22Rv1 (cell line): Measurements from ENCODE around the gene WDR5.

Source experiments
- ZFX ChIP-seq: fragments of 450-650 bp; IDR thresholded peaks from 2 replicates; pipeline ENCODE4 v1.6.1; 2017; ENCODE audit warnings: antibody characterized with exemption, borderline replicate concordance
- TF ChIP-seq, protein P1 (sequence below): fragments of 450-650 bp; IDR thresholded peaks from 2 replicates; pipeline ENCODE4 v1.5.1; 2017; ENCODE audit warnings: mild to moderate bottlenecking

DNA sequence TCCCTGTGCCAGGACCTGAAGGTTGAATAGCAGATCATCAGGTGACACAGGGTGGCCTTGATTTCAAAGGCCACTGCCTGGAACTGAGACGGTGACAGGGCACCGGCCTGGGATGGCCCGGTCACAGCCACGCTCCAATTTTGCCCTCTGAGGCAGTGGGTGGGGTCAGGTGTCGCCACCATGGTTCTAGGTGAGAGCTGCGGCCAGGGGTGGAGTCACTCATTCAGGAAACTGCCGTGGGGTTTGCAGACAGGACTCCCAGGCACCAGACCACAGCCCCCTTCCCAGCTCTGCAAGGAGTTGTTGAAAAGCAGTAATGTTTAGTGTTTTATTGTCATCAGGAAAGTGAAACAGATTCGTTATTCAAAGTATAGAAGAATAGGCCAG lies 45.8 kb downstream of the WDR5 start:
- TF ChIP-seq, protein P1, sequence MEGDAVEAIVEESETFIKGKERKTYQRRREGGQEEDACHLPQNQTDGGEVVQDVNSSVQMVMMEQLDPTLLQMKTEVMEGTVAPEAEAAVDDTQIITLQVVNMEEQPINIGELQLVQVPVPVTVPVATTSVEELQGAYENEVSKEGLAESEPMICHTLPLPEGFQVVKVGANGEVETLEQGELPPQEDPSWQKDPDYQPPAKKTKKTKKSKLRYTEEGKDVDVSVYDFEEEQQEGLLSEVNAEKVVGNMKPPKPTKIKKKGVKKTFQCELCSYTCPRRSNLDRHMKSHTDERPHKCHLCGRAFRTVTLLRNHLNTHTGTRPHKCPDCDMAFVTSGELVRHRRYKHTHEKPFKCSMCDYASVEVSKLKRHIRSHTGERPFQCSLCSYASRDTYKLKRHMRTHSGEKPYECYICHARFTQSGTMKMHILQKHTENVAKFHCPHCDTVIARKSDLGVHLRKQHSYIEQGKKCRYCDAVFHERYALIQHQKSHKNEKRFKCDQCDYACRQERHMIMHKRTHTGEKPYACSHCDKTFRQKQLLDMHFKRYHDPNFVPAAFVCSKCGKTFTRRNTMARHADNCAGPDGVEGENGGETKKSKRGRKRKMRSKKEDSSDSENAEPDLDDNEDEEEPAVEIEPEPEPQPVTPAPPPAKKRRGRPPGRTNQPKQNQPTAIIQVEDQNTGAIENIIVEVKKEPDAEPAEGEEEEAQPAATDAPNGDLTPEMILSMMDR: no peak
- TF ChIP-seq ZFX: no peak
